T-cell (primary cell): Measurements from ENCODE around the gene CRTC1. TPM values are rescaled to one million over a fixed set of nuclear protein-coding genes. Genes with fewer than 3 reads are reported as not detected.

Source experiments
- ATAC-seq, 4 experiments: fragments of 200-7000 bp in 3 of 4; fragments of 150-1000 bp in 1 of 4; cut with Tn5 transposase; replicated peaks in 1 of 4; 1 replicate in 3 of 4; 2 replicates in 1 of 4; pipeline ENCODE4 v1.10.0; 2021; ENCODE audit warnings: moderate library complexity in 3 of 4, mild to moderate bottlenecking in 2 of 4, moderate number of reproducible peaks in 1 of 4
- CTCF ChIA-PET, 2 donors: fragments of 300-600 bp; sonication (Branson Sonifier 250); formaldehyde crosslinking; loops; one replicate each; lab custom pipeline; 2022; ENCODE audit warnings: antibody characterized with exemption in 2 of 2; lab: Charles Lee
- POLR2A ChIA-PET, 2 donors: fragments of 300-600 bp; sonication (Branson Sonifier 250); formaldehyde crosslinking; loops; one replicate each; lab custom pipeline; 2022; ENCODE audit warnings: antibody characterized with exemption in 2 of 2; lab: Charles Lee
- DNase-seq, 35 experiments: peaks; one replicate each; pipeline versions ENCODE4 v3.0.0 to v3.0.0-alpha.2; 2013 to 2023
- H3K27ac ChIP-seq: one replicate; pipeline ENCODE4 v1.5.1; 2013; ENCODE audit warnings: low read length
- H3K27me3 ChIP-seq, 2 experiments: replicated peaks in 1 of 2; 1 replicate in 1 of 2; 2 replicates in 1 of 2; pipeline versions ENCODE4 v1.6.1 to v1.7.0; 2013; ENCODE audit warnings: low read length in 1 of 2, mixed read lengths in 1 of 2; ENCODE audit not compliant: control insufficient read depth in 2 of 2, insufficient read depth in 2 of 2; ENCODE audit errors: extremely low read depth in 1 of 2
- H3K36me3 ChIP-seq, 2 donors: 1 replicate in 1 of 2; 2 replicates in 1 of 2; pipeline versions ENCODE4 v1.6.1 to v1.7.0; 2013; ENCODE audit warnings: low read length in 1 of 2; ENCODE audit not compliant: control insufficient read depth in 2 of 2, insufficient read depth in 1 of 2; ENCODE audit errors: extremely low read depth in 1 of 2
- H3K4me1 ChIP-seq, 2 experiments: 1 replicate in 1 of 2; 2 replicates in 1 of 2; pipeline versions ENCODE4 v1.6.1 to v1.7.0; 2013; ENCODE audit warnings: low read length in 2 of 2, mixed read lengths in 1 of 2; ENCODE audit not compliant: insufficient read depth in 2 of 2, control insufficient read depth in 1 of 2; ENCODE audit errors: extremely low read depth in 1 of 2
- H3K4me3 ChIP-seq, 2 donors: 1 replicate in 1 of 2; 2 replicates in 1 of 2; pipeline versions ENCODE4 v1.5.1 to v1.7.0; 2013; ENCODE audit warnings: mild to moderate bottlenecking in 2 of 2, low read length in 1 of 2, moderate library complexity in 1 of 2; ENCODE audit not compliant: control insufficient read depth in 1 of 2; ENCODE audit errors: extremely low read depth in 1 of 2
- H3K9me3 ChIP-seq: 2 replicates; pipeline ENCODE4 v1.7.0; 2013
- H3K27ac Mint-ChIP-seq, 2 donors: one replicate each; pipeline ENCODE4 v1.8.0; 2020 to 2021; ENCODE audit warnings: mild to moderate bottlenecking in 2 of 2, mixed read lengths in 2 of 2
- H3K27me3 Mint-ChIP-seq, 2 donors: one replicate each; pipeline ENCODE4 v1.8.0; 2021 to 2022; ENCODE audit warnings: mixed read lengths in 2 of 2
- H3K36me3 Mint-ChIP-seq: one replicate; pipeline ENCODE4 v1.8.0; 2021; ENCODE audit warnings: mixed read lengths
- H3K4me1 Mint-ChIP-seq, 3 donors: one replicate each; pipeline ENCODE4 v1.8.0; 2020 to 2022; ENCODE audit warnings: mixed read lengths in 3 of 3, mild to moderate bottlenecking in 1 of 3
- H3K4me3 Mint-ChIP-seq, 3 donors: one replicate each; pipeline ENCODE4 v1.8.0; 2020 to 2022; ENCODE audit warnings: mild to moderate bottlenecking in 3 of 3, mixed read lengths in 3 of 3, moderate library complexity in 3 of 3
- H3K9me3 Mint-ChIP-seq, 3 donors: one replicate each; pipeline ENCODE4 v1.8.0; 2020 to 2022; ENCODE audit warnings: mixed read lengths in 3 of 3
- WGBS: methylation state at CpG from one replicate; pipeline ENCODE4 v1.1.5; 2013; ENCODE audit warnings: missing lambda C conversion rate; ENCODE audit not compliant: insufficient coverage; 5-methylcytosine and 5-hydroxymethylcytosine counted together
- total RNA-seq, 35 experiments: library from RNA in 6 of 35; stranded (reverse) in 6 of 35; fragments of 120-200 nt in 1 of 35; gene quantifications; one replicate each; pipeline versions ENCODE4 v1.2.1 to v1.2.4 and lab custom pipeline; 2013 to 2026

Gene CRTC1
- total RNA-seq, 5 donors from 2014 or later (not counting 1 experiment from before 2014, with no cell fraction given): 19.6 to 26.9 (median 25.0) TPM

GRCh38 chr19:18696023-18696422 is 12.5 kb downstream of the CRTC1 start:
- Histone ChIP-seq H3K27ac (no peak overlapping the region), H3K27me3 (no peaks in the 10 kb centered on the region), H3K4me3 (no peak overlapping the region), H3K4me1 (peaks cover 15 to 49% of the 10 kb centered on the region in 2 experiments), H3K36me3 (peaks cover 0 to 4% of the 10 kb centered on the region in 2 donors), H3K9me3 (no peaks in the 10 kb centered on the region)
- Mint-ChIP-seq H3K27ac (peak overlapping the region; percentile 55 to 66), H3K9me3 (no peaks in the 10 kb centered on the region), H3K27me3 (no peaks in the 10 kb centered on the region), H3K36me3 (no peaks in the 10 kb centered on the region), H3K4me1 (peaks cover 29 to 41% (median 41%) of the 10 kb centered on the region in 3 donors), H3K4me3 (no peak overlapping the region)
- 96% methylated on average over 12 of the region's 12 CpGs for WGBS
- POLR2A ChIA-PET: no interaction called here
- DNase-seq (no peak), ATAC-seq (no peak)
- CTCF ChIA-PET: no interaction called here

- H3K9me3 ChIP-seq: no peaks in the 10 kb centered on the region
- DNase-seq: no peak
- Mint-ChIP-seq H3K4me1 (peaks cover 35 to 46% (median 42%) of the 10 kb centered on the region in 3 donors), H3K27me3 (no peaks in the 10 kb centered on the region), H3K36me3 (no peaks in the 10 kb centered on the region), H3K27ac (peak overlapping the region; percentile 68 to 85), H3K9me3 (no peaks in the 10 kb centered on the region), H3K4me3 (no peak overlapping the region)
- 88% methylated on average over 2 of the region's 3 CpGs for WGBS
- peaks cover 0 to 4% of the 10 kb centered on the region in 2 donors for H3K36me3 ChIP-seq
- H3K4me1 ChIP-seq: peaks cover 15 to 57% of the 10 kb centered on the region in 2 experiments
- ATAC-seq: no peak
- ChIA-PET POLR2A (no interaction called here), CTCF (no interaction called here)
- peak overlapping the region; percentile 0 for H3K27ac ChIP-seq
- no peaks in the 10 kb centered on the region for H3K27me3 ChIP-seq
- no peak overlapping the region for H3K4me3 ChIP-seq
Measured at GRCh38 chr19:18697680-18698079, 14.2 kb downstream of the CRTC1 start.

- H3K4me1 ChIP-seq: peaks cover 15 to 57% of the 10 kb centered on the region in 2 experiments
- no peak for ATAC-seq
- H3K9me3 ChIP-seq: no peaks in the 10 kb centered on the region
- peak overlapping the region; percentile 80 for H3K27ac ChIP-seq
- Mint-ChIP-seq H3K27me3 (no peaks in the 10 kb centered on the region), H3K36me3 (no peaks in the 10 kb centered on the region), H3K4me3 (peak overlapping the region; percentile 82 to 90 (median 85)), H3K9me3 (no peaks in the 10 kb centered on the region), H3K27ac (peak overlapping the region; percentile 99), H3K4me1 (peaks cover 35 to 46% (median 42%) of the 10 kb centered on the region in 3 donors)
- no peaks in the 10 kb centered on the region for H3K27me3 ChIP-seq
- no peak for DNase-seq
- POLR2A ChIA-PET: interaction anchor here in 1 of 2 donors (0.6 kb wide), 1 partner anchor 128 kb away, joined by 3 read pairs; no protein-coding TSS in a partner anchor
- 96% methylated on average over 18 of the region's 18 CpGs for WGBS
- H3K4me3 ChIP-seq: no peak overlapping the region
- CTCF ChIA-PET: no interaction called here
- H3K36me3 ChIP-seq: peaks cover 0 to 4% of the 10 kb centered on the region in 2 donors
Measured at GRCh38 chr19:18698321-18699167, 15.1 kb downstream of the CRTC1 start.

GRCh38 chr19:18699403-18700054 is 16.0 kb downstream of the CRTC1 start:
- H3K27ac Mint-ChIP-seq: peak overlapping the region; percentile 99
- Histone ChIP-seq H3K9me3 (no peaks in the 10 kb centered on the region), H3K27me3 (no peaks in the 10 kb centered on the region), H3K4me1 (peaks cover 15 to 57% of the 10 kb centered on the region in 2 experiments), H3K4me3 (peak overlapping the region; percentile 64 to 77), H3K27ac (peak overlapping the region; percentile 80), H3K36me3 (peaks cover 0 to 4% of the 10 kb centered on the region in 2 donors)
- H3K27me3 Mint-ChIP-seq: no peaks in the 10 kb centered on the region
- ATAC-seq (no peak), DNase-seq (peak in 2 of 35 experiments; percentile 8 to 10)
- CTCF ChIA-PET: no interaction called here
- 58% methylated on average over 12 of the region's 14 CpGs for WGBS
- no peaks in the 10 kb centered on the region for H3K9me3 Mint-ChIP-seq
- POLR2A ChIA-PET: interaction anchor here in 1 of 2 donors (0.6 kb wide), 1 partner anchor 129 kb away, joined by 3 read pairs; no protein-coding TSS in a partner anchor
- H3K4me1 Mint-ChIP-seq: peaks cover 35 to 46% (median 42%) of the 10 kb centered on the region in 3 donors
- peak overlapping the region; percentile 82 to 90 (median 85) for H3K4me3 Mint-ChIP-seq
- no peaks in the 10 kb centered on the region for H3K36me3 Mint-ChIP-seq

GRCh38 chr19:18700501-18701249 is 17.2 kb downstream of the CRTC1 start:
- Mint-ChIP-seq H3K4me1 (peaks cover 35 to 42% (median 42%) of the 10 kb centered on the region in 3 donors), H3K4me3 (peak overlapping the region; percentile 82 to 90 (median 85)), H3K27ac (peak overlapping the region; percentile 88 to 99), H3K9me3 (no peaks in the 10 kb centered on the region), H3K27me3 (no peaks in the 10 kb centered on the region), H3K36me3 (no peaks in the 10 kb centered on the region)
- Histone ChIP-seq H3K36me3 (peaks cover 0 to 4% of the 10 kb centered on the region in 2 donors), H3K27me3 (no peaks in the 10 kb centered on the region), H3K4me1 (peaks cover 15 to 56% of the 10 kb centered on the region in 2 experiments), H3K27ac (peak overlapping the region; percentile 80), H3K9me3 (no peaks in the 10 kb centered on the region), H3K4me3 (peak overlapping the region; percentile 64 to 77)
- WGBS: 6% methylated on average over 26 of the region's 35 CpGs
- CTCF ChIA-PET: no interaction called here
- peak; percentile 37 to 78 (median 68) for DNase-seq
- POLR2A ChIA-PET: no interaction called here
- ATAC-seq: peak; percentile 94 to 97 (median 95)

GRCh38 chr19:18701250-18701608 is 17.7 kb downstream of the CRTC1 start:
- Histone ChIP-seq H3K4me3 (peak overlapping the region; percentile 64 to 77), H3K36me3 (peaks cover 0 to 4% of the 10 kb centered on the region in 2 donors), H3K27me3 (no peaks in the 10 kb centered on the region), H3K9me3 (no peaks in the 10 kb centered on the region), H3K4me1 (peaks cover 15 to 51% of the 10 kb centered on the region in 2 experiments), H3K27ac (peak overlapping the region; percentile 80)
- WGBS: 41% methylated on average over 7 of the region's 7 CpGs
- CTCF ChIA-PET: no interaction called here
- no peaks in the 10 kb centered on the region for H3K27me3 Mint-ChIP-seq
- H3K4me1 Mint-ChIP-seq: peaks cover 32 to 39% (median 37%) of the 10 kb centered on the region in 3 donors
- POLR2A ChIA-PET: no interaction called here
- peak overlapping the region; percentile 82 to 90 (median 85) for H3K4me3 Mint-ChIP-seq
- H3K9me3 Mint-ChIP-seq: no peaks in the 10 kb centered on the region
- H3K36me3 Mint-ChIP-seq: no peaks in the 10 kb centered on the region
- peak overlapping the region; percentile 88 to 99 for H3K27ac Mint-ChIP-seq
- ATAC-seq: peak; percentile 21 to 43 (median 24)
- peak in 1 of 35 experiments; percentile 5 for DNase-seq
